Right lobe of liver (tissue), 4 donors: ENCODE results near the gene PTCRA.
"Not testable (repeated sequence)": the region's sequence is repeated elsewhere in the genome, so short reads cannot be mapped to it uniquely, and the experiment has no call there.

ENCODE experiments used
- POLR2A ChIP-seq: fragments of 450-650 bp; IDR thresholded peaks from one replicate; pipeline ENCODE4 v1.6.1; 2017; ENCODE audit warnings: antibody characterized with exemption, mild to moderate bottlenecking
- TF ChIP-seq, protein P1 (sequence below), 4 donors: fragments of 200-600 bp in 3 of 4; fragments of 450-650 bp in 1 of 4; IDR thresholded peaks; one replicate each; pipeline versions ENCODE4 v1.5.1 to v1.8.0; 2016 to 2022; ENCODE audit warnings: antibody characterized with exemption in 4 of 4, mild to moderate bottlenecking in 2 of 4
- donor health status: DM: no; HTN: no; CAD: no.
- donor health status: DM: no; HTN: no; CAD: no.
- donor health status: DM: no; HTN: yes; CAD: no.

DNA sequence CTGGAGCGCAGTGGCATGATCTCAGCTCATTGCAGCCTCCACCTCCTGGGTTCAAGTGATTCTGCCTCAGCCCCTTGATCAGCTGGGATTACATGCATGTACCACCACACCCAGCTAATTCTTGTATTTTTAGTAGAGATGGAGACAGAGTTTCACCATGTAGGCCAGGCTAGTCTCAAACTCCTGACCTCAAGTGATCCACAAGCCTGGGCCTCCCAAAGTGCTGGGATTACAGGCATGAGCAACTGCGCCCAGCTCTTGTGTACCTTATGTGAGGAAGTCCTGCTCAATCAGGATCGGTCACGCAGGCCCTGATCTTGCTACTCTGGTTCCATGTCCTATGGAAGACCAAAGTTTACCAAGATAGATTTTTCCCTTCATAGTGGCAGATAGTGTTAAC, 27.7 kb upstream of the PTCRA start:
- TF ChIP-seq, protein P1, sequence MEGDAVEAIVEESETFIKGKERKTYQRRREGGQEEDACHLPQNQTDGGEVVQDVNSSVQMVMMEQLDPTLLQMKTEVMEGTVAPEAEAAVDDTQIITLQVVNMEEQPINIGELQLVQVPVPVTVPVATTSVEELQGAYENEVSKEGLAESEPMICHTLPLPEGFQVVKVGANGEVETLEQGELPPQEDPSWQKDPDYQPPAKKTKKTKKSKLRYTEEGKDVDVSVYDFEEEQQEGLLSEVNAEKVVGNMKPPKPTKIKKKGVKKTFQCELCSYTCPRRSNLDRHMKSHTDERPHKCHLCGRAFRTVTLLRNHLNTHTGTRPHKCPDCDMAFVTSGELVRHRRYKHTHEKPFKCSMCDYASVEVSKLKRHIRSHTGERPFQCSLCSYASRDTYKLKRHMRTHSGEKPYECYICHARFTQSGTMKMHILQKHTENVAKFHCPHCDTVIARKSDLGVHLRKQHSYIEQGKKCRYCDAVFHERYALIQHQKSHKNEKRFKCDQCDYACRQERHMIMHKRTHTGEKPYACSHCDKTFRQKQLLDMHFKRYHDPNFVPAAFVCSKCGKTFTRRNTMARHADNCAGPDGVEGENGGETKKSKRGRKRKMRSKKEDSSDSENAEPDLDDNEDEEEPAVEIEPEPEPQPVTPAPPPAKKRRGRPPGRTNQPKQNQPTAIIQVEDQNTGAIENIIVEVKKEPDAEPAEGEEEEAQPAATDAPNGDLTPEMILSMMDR (IDR thresholded peaks at IDR 0.05): not testable (repeated sequence)
- TF ChIP-seq POLR2A: not testable (repeated sequence)
